Tibial nerve (tissue), 4 donors: ENCODE results near the gene ZSWIM6. TPM values are rescaled to one million over a fixed set of nuclear protein-coding genes. Genes with fewer than 3 reads are reported as not detected.
A peak's percentile ranks its signal among the peaks of the same experiment; 100 is the strongest.

Experiments used
- DNase-seq, 2 donors: peaks; one replicate each; pipeline ENCODE4 v3.0.0-alpha.2; 2019; ENCODE audit warnings: low spot score in 2 of 2
- H3K27ac ChIP-seq, 4 donors: fragments of 200-600 bp; sonication (generic) in 3 of 4; one replicate each; pipeline ENCODE4 v1.5.1; 2017 to 2019; ENCODE audit warnings: mild to moderate bottlenecking in 1 of 4
- H3K27me3 ChIP-seq, 2 donors: fragments of 200-600 bp; sonication (generic) in 1 of 2; one replicate each; pipeline versions ENCODE4 v1.5.1 to v1.6.0; 2017 to 2019
- H3K36me3 ChIP-seq, 3 donors: fragments of 200-600 bp; sonication (generic); one replicate each; pipeline ENCODE4 v1.5.1; 2018 to 2019
- H3K4me1 ChIP-seq, 4 donors: fragments of 200-600 bp; sonication (generic) in 3 of 4; one replicate each; pipeline ENCODE4 v1.5.1; 2017 to 2019
- H3K4me3 ChIP-seq, 4 donors: fragments of 200-600 bp; sonication (generic) in 3 of 4; one replicate each; pipeline ENCODE4 v1.5.1; 2017 to 2019; ENCODE audit warnings: mild to moderate bottlenecking in 1 of 4, moderate library complexity in 1 of 4
- H3K9me3 ChIP-seq, 4 donors: fragments of 200-600 bp; sonication (generic) in 3 of 4; one replicate each; pipeline ENCODE4 v1.5.1; 2017 to 2019
- CTCF ChIP-seq, 5 experiments: fragments of 200-600 bp in 3 of 5; fragments of 450-650 bp in 2 of 5; sonication (generic) in 3 of 5; IDR thresholded peaks; one replicate each; pipeline ENCODE4 v1.5.1; 2016 to 2019; ENCODE audit warnings: antibody characterized with exemption in 5 of 5, mild to moderate bottlenecking in 3 of 5, moderate library complexity in 2 of 5
- EP300 ChIP-seq, 2 donors: sonication (generic); formaldehyde crosslinking; IDR thresholded peaks; one replicate each; pipeline ENCODE4 v1.6.1; 2017; ENCODE audit warnings: antibody characterized with exemption in 2 of 2, mild to moderate bottlenecking in 1 of 2
- POLR2A ChIP-seq, 2 donors: fragments of 450-650 bp; IDR thresholded peaks; one replicate each; pipeline ENCODE4 v1.6.1; 2017; ENCODE audit warnings: antibody characterized with exemption in 2 of 2, mild to moderate bottlenecking in 2 of 2, moderate library complexity in 2 of 2
- WGBS, 2 donors: methylation state at CpG; one replicate each; pipeline ENCODE4 v1.1.5; 2018; 5-methylcytosine and 5-hydroxymethylcytosine counted together
- total RNA-seq, 4 donors: library from RNA; depleted of rRNA; stranded (reverse); fragments of >200 nt; gene quantifications; one replicate each; pipeline ENCODE4 v1.1.0, GENCODE V29; 2016

Gene ZSWIM6
- total RNA-seq, result 10 to 100 TPM; 10.6 to 15.5 (median 13.7) TPM

- Histone ChIP-seq H3K4me3 (peak within 1 kb of the TSS; percentile 85 to 98 (median 88)), H3K9me3 (no peaks in the 10 kb centered on the region), H3K36me3 (no peaks in the 10 kb centered on the region), H3K27me3 (no peaks in the 10 kb centered on the region), H3K27ac (peak within 1 kb of the TSS; percentile 90 to 97 (median 94)), H3K4me1 (peaks cover 0 to 48% (median 24%) of the 10 kb centered on the region in 4 donors)
- DNase-seq, result peak; percentile 100
- TF ChIP-seq CTCF (IDR thresholded peaks at IDR 0.05) (no peak), POLR2A (IDR thresholded peaks at IDR 0.05) (peak; percentile 93 to 98), EP300 (IDR thresholded peaks at IDR 0.05) (peak; percentile 40 to 99)
- 1 to 2% methylated on average over 38 to 69 of the region's 91 CpGs for WGBS, 2 donors
These were observed at the start of gene ZSWIM6 for GRCh38 chr5:61331407-61332357. Gene ZSWIM6 (plus strand): TSS chr5:61332258. CDS start chr5:61332273, 15 bp downstream.

- Histone ChIP-seq H3K27me3 (no peaks in the 10 kb centered on the region), H3K36me3 (no peaks in the 10 kb centered on the region), H3K4me1 (peaks cover 0 to 15% (median 0%) of the 10 kb centered on the region in 4 donors), H3K9me3 (peaks cover 0 to 4% (median 0%) of the 10 kb centered on the region in 4 donors), H3K4me3 (no peak overlapping the region), H3K27ac (no peak overlapping the region)
- WGBS, 2 donors, result 84 to 89% methylated on average over 3 of the region's 3 CpGs
- TF ChIP-seq EP300 (IDR thresholded peaks at IDR 0.05) (no peak), CTCF (IDR thresholded peaks at IDR 0.05) (no peak), POLR2A (IDR thresholded peaks at IDR 0.05) (no peak)
- DNase-seq, result no peak
These were observed 48.6 kb upstream of the ZSWIM6 start for GRCh38 chr5:61283471-61283870.

GRCh38 chr5:61285531-61285930, 46.5 kb upstream of the ZSWIM6 start:
- no peak for DNase-seq
- Histone ChIP-seq H3K27me3 (no peaks in the 10 kb centered on the region), H3K36me3 (no peaks in the 10 kb centered on the region), H3K9me3 (peaks cover 0 to 4% (median 0%) of the 10 kb centered on the region in 4 donors), H3K4me1 (peaks cover 0 to 9% (median 0%) of the 10 kb centered on the region in 4 donors), H3K27ac (no peak overlapping the region), H3K4me3 (no peak overlapping the region)
- no peak for TF ChIP-seq POLR2A (IDR thresholded peaks at IDR 0.05)
- TF ChIP-seq CTCF (IDR thresholded peaks at IDR 0.05), result no peak
- TF ChIP-seq EP300 (IDR thresholded peaks at IDR 0.05), result no peak

GRCh38 chr5:61286446-61287132, 45.5 kb upstream of the ZSWIM6 start:
- H3K9me3 ChIP-seq, result peaks cover 0 to 4% (median 0%) of the 10 kb centered on the region in 4 donors
- no peaks in the 10 kb centered on the region for H3K36me3 ChIP-seq
- DNase-seq, result no peak
- H3K27me3 ChIP-seq, result no peaks in the 10 kb centered on the region
- WGBS, 2 donors, result 78 to 85% methylated on average over 5 of the region's 5 CpGs
- H3K4me3 ChIP-seq, result no peak overlapping the region
- no peak overlapping the region for H3K27ac ChIP-seq
- H3K4me1 ChIP-seq, result peaks cover 0 to 7% (median 0%) of the 10 kb centered on the region in 4 donors
- no peak for TF ChIP-seq POLR2A (IDR thresholded peaks at IDR 0.05)
- no peak for TF ChIP-seq EP300 (IDR thresholded peaks at IDR 0.05)
- no peak for TF ChIP-seq CTCF (IDR thresholded peaks at IDR 0.05)
